ENCODE data around the gene TBC1D23. TPM values are rescaled to one million over a fixed set of nuclear protein-coding genes. Genes with fewer than 3 reads are reported as not detected.
"Not testable (repeated sequence)": the region's sequence is repeated elsewhere in the genome, so short reads cannot be mapped to it uniquely, and the experiment has no call there.

Gene TBC1D23
- polyA plus RNA-seq (ENCODE audit: insufficient read length): 41.7 TPM
- long read RNA-seq, donor 1, partial matches to known transcripts: 78 of 95 reads
- long read RNA-seq, donor 1, other reads (novel, unspliced or antisense): 13 of 95 reads
- long read RNA-seq, donor 2, partial matches to known transcripts: 0 of 2 reads
- long read RNA-seq, donor 2, other reads (novel, unspliced or antisense): 0 of 2 reads
- long read RNA-seq, donor 3, partial matches to known transcripts: 0 of 6 reads
- long read RNA-seq, donor 3, other reads (novel, unspliced or antisense): 0 of 6 reads
- long read RNA-seq, donor 4, partial matches to known transcripts: 0 of 1 reads
- long read RNA-seq, donor 4, other reads (novel, unspliced or antisense): 0 of 1 reads
- long read RNA-seq, donor 5, partial matches to known transcripts: 0 of 6 reads
- long read RNA-seq, donor 5, other reads (novel, unspliced or antisense): 0 of 6 reads
- long read RNA-seq, donor 6, partial matches to known transcripts: 5 of 7 reads
- long read RNA-seq, donor 6, other reads (novel, unspliced or antisense): 0 of 7 reads
- long read RNA-seq, donor 7, partial matches to known transcripts: 0 of 5 reads
- long read RNA-seq, donor 7, other reads (novel, unspliced or antisense): 0 of 5 reads
- long read RNA-seq, donor 8, partial matches to known transcripts: 0 of 5 reads
- long read RNA-seq, donor 8, other reads (novel, unspliced or antisense): 0 of 5 reads

DNA sequence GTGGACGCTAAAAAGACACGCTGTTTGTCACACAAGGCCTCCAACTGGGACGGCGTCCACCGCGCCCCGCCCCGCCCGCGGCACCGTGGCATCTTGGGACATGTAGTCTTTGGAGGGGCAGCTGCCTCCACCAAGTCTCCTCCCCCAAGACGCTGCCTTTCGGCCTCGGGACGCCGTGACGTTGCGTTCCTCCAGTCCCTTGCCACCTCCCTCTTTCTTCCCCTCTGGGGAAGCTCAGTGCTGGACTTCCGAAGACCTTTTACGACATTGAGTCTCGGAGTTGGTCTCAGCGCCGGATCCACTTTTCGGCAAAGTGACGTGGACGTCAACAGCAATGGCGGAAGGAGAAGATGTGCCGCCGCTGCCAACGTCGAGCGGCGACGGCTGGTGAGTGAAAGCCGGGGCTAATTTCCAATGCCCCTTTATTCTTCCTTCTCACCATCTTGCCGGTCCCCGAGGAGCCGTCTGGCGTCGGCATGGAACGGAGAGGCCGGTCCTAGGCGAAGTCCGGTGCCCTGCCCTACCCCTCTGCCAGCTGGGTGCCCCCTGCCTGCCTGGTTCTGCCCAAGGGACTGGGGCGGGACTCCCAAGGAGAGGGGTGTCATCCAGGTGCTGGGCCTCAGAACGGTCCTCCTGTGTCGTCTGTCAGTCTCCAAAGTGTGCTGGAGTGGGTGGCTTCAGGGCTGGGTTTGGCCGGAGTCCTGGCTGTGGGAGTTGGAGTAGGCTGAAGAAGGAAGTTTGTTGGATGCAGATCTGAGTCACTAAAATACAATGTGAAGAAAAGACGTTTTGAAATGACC is at the start of gene TBC1D23:
TBC1D23 (plus strand) TSS at position 308 of the 800 bp plus-strand sequence; CDS start at position 335, 27 bp downstream.
- DNase-seq: peak; percentile 98

DNA sequence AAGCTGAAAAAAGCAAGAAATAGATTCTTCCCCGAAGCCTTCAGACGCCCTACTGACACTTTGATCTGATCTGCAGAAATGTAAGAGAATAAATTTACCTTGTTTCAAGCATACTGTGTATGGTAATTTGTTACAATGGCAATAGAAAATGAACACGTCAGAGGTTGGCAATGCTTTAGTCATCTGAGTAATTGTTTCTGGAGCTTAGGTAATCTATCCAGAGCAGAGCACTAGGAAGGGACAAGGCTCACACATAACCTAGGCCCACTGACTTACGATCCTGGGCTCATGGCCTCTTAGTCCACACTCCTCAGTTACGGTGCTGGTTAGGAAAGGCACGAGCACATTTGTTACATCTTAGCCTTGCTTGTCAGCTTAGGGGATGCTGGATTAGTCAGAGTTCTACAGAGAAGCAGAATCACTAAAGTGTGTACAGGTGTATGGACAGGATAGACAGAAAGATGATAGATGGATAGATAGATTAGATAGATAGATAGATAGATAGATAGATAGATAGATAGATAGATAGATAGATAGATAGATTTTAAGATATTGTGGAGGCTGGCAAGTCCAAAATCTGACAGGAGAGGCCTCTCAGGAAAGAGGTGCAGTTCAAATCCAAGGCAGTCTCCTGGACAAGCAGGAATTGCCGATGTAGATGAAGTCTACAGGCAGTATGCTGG is 46.8 kb upstream of the TBC1D23 start:
- no peak for DNase-seq

GRCh38 chr3:100214574-100214964 is 46.2 kb upstream of the TBC1D23 start:
- no peak for DNase-seq

DNA sequence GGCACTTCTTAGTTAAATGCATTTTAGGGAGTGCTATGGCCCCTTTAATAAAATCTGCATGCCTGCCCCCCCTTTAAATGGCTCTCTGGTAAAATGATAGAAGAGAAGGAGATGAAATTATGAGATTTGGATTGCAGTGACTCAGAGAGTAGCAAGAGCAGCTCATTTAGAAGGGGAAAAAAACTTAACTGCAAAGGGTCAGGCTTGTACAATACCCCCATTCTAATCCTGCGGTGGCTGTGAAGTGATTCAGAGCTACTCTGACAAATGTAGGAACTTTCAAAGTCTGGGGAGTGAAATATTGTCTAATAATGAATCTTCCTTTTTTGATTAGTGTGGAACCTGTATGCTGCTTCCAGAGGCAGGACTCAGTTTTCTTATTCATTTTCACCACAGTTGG is 44.1 kb upstream of the TBC1D23 start:
- no peak for DNase-seq

DNA sequence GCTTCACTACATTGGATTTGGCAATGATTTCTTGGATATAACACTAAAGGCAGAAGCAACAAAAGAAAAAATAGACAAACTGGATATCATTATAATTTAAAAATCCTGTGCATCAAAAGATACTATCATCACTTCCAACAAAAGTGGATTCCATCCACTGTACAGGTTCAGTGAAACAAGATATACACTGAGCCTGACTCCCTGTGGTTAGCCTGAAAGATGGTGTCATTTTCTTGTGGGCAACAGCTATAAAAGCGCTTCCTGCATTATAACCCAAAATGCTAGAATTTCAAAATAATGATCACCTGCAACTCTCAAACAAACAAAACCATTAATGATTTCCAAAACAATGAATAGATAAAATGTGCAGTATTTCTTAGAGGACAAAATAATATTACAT is 39.6 kb upstream of the TBC1D23 start:
- no peak for DNase-seq

GRCh38 chr3:100225193-100225592 is 35.6 kb upstream of the TBC1D23 start:
- DNase-seq: no peak

DNA sequence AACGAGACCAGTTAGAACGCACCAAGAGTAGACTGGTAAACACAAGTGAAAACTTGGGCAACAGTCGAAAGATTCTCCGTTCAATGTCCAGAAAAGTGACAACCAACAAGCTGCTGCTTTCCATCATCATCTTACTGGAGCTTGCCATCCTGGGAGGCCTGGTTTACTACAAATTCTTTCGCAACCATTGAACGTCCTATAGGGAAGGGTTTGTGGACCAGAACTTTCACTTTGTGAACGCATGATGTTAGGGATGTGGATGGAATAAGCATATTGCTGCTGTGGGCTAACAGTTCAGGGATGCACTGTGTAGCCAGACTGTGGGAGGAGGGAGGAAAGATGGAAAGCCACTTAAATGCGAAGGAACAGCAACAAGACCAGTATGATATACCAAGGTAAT is 34.9 kb upstream of the TBC1D23 start:
- no peak for DNase-seq

DNA sequence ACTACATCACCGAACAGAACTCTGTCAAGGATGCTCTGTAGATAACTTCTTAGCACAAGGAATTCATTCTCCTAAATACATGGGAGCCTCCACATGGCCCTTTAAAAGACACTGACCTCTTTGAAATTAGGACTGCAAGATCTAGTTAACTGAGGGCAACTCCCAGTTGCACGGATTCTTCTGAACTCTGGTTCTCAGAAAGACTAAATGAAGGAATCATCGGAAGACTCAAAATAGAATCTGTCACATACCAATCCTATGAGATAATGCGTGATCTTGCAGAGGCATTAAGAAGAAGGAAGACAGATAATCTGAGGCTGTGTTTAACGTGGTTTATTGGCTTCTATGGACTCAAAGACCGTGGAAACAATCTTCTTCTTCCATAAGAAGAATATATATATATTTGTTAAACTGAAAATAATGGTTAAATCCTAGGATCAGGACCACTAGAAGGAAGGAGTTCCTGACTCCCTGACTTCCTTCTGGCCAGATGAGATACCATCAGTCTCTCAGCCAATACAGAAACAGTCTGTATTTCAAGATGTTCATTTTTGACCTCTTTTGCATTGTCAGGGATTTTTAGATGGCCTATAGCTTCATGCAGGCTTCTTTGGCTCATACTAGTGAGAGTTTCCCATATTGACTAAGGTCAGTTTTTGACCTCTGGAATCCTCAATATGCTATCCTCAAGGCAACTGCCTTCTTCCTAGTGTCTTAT is 33.9 kb upstream of the TBC1D23 start:
- no peak for DNase-seq

DNA sequence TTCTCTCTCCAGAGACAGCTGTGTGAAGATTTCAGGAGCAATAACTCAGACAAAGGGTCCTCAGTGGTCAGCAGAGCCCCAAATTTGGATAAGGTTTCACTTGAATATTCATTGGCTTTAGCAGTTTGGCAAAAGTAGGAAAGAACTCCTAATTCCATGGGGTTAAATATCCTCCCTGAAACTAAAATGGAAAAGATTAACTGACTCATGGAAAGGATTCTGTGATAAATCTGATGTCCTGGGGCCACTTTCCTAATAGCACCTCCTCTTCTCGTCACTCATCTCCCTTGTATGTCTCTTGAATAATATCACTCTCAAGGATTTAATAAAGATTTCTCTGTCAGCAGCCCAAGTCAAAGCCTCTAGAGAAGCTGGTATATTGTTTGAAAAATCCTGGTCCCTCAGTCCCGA is 33.3 kb upstream of the TBC1D23 start:
- no peak for DNase-seq

GRCh38 chr3:100228247-100228646 is 32.5 kb upstream of the TBC1D23 start:
- DNase-seq: no peak

DNA sequence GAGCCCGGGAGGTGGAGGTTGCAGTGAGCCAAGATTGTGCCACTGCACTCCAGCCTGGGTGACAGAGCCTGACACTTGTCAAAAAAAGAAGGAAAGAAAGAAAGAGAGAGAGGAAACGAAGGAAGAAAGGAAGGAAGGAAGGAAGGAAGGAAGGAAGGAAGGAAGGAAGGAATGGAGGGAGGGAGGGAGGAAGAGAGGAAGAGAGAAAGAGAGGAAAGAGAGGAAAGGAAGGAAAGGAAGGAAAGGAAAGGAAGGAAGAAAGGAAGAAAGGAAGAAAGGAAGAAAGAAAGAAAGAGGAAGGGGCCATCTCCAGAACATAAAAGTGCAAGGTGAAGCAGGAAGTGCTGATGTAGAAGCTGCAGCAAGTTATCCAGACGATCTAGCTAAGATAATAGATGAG is 31.6 kb upstream of the TBC1D23 start:
- DNase-seq: not testable (repeated sequence)

- DNase-seq: no peak
Measured at GRCh38 chr3:100230710-100231109, 30.1 kb upstream of the TBC1D23 start.

DNA sequence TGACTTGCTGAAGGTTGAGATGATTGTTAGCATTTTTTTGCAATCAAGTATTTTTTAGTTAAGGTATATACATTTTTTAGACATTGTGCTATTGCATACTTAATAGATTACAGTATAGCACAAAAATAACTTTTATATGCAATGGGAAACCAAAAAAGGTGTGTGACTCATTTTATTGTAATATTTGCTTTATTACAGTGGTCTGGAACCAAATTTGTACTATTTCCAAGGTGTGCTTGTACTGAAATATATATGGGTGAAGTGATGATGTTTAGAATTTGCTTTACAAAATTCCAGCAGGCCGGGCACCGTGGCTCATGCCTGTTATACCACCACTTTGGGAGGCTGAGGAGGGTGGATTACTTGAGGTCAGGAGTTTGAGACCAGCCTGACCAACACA is 29.1 kb upstream of the TBC1D23 start:
- DNase-seq: no peak

DNA sequence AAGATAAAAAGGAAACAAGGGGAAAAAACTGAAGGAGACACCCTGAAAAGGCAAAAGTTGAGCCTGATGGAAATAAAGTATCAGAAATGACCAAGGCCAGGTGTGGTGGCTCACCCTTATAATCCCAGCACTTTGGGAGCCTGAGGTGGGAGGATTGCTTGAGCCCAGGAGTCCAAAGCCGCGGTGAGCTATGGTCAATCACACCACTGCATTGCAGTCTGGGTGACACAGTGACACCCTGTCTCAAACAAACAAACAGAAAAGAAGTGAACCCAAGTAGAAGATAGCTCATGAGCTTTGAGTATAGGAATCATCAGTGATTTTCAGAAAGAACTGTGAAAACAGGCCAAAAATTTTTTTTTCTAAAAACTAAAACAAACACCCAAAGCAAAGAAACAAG is 26.4 kb upstream of the TBC1D23 start:
- no peak for DNase-seq

DNA sequence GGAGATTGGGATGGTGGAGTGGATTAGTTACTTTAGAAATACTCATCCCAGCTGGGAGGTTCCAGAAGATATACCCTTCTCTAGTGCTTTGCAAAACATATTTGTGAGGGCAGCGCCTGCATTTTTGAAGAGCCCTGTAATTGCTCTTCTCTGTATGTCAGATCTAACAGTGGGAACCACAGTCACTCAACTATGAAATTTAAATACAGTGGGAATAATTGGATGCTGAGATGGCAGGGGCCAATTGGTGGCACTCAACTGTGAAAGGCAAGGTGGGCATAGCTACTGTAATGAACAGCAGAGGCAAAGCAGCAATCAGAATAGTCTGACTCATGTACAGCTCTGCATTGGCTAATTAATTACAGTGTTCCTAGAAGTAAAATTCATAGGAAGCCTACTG is 22.2 kb upstream of the TBC1D23 start:
- no peak for DNase-seq

GRCh38 chr3:100242471-100242870 is 18.3 kb upstream of the TBC1D23 start:
- not testable (repeated sequence) for DNase-seq

- no peak for DNase-seq
Measured at GRCh38 chr3:100244264-100244663, 16.5 kb upstream of the TBC1D23 start.

GRCh38 chr3:100245136-100245535 is 15.7 kb upstream of the TBC1D23 start:
- no peak for DNase-seq

GRCh38 chr3:100245927-100246326 is 14.9 kb upstream of the TBC1D23 start:
- DNase-seq: no peak

DNA sequence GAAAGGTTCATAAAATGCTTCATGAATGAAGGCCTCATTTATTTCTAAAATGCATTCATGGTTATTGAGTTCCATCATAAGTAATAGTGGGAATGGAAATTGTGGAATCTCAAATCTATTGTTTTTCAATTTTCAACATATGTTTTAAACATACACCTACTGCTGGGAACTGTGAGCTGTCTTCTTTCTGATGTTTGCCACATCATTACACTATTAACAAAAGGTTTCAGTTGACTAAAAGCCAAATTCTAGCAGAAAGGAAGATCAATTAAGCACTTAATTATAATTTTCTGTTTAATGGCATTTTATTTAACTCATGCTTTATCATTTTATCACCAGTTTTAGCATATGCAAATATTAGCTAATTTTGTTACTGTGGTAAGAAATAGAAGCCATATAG is 13.8 kb upstream of the TBC1D23 start:
- DNase-seq: no peak

DNA sequence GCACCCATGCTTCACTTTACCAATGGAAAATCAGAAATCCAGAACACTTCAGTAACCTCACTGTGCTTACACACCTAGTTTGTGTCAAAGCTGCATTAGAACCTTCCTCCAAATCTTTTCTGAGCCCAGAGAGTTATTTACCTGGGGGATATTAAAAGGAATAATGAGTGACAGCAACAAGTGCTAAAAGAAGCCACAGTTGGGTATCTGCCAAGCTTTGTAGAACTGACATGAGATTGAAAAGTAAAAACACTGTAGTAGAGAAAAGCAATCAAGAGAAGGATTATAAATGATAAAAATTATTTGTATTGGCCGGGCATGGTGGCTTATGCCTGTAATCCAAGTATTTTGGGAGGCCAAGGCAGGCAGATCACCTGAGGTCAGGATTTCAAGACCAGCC is 8.8 kb upstream of the TBC1D23 start:
- DNase-seq: no peak
